GM13977 (cell line): ENCODE measurements around the gene NPM3.

Experiments
- DNase-seq: peaks from one replicate; pipeline ENCODE4 v3.0.0; 2012; ENCODE audit warnings: low spot score
- in situ Hi-C: fragments of 300-500 bp; cut with MboI; formaldehyde crosslinking; loops from one replicate; pipeline ENCODE4 v1.12.0; 2022; ENCODE audit warnings: low sequenced_read_pairs, low pct_unique_long_range_greater_than_20kb, mixed read lengths, inconsistent platforms; ENCODE audit not compliant: unreplicated experiment
- TF ChIP-seq, protein P1 (sequence below): IDR thresholded peaks from 2 replicates; pipeline ENCODE4 v1.5.1; 2012; ENCODE audit warnings: mild to moderate bottlenecking, control low read depth; ENCODE audit not compliant: insufficient read depth; ENCODE audit errors: extremely low read depth, missing control alignments

The NPM3 gene

DNA sequence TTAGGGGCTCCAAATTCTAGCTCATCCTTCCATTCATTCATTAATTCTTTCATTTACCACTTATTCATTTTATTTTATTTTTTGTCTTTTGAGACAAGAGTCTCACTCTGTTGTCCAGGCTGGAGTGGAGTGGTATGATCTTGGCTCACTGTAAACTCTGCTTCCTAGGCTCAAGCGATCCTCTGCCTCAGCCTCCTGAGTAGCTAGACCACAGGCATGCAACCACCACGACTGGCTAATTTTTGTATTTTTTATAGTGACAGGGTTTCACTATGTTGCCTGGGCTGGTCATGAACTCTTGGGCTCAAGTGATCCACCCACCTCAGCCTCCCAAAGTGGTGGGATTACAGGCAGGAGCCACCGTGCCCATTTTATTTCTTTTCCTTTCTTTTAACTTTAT, 39.0 kb downstream of the NPM3 start:
- TF ChIP-seq, protein P1, sequence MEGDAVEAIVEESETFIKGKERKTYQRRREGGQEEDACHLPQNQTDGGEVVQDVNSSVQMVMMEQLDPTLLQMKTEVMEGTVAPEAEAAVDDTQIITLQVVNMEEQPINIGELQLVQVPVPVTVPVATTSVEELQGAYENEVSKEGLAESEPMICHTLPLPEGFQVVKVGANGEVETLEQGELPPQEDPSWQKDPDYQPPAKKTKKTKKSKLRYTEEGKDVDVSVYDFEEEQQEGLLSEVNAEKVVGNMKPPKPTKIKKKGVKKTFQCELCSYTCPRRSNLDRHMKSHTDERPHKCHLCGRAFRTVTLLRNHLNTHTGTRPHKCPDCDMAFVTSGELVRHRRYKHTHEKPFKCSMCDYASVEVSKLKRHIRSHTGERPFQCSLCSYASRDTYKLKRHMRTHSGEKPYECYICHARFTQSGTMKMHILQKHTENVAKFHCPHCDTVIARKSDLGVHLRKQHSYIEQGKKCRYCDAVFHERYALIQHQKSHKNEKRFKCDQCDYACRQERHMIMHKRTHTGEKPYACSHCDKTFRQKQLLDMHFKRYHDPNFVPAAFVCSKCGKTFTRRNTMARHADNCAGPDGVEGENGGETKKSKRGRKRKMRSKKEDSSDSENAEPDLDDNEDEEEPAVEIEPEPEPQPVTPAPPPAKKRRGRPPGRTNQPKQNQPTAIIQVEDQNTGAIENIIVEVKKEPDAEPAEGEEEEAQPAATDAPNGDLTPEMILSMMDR = no peak
- in situ Hi-C loops = no loop called here
- no peak for DNase-seq

GRCh38 chr10:101741938-101742337, 41.3 kb downstream of the NPM3 start:
- in situ Hi-C loops = no loop called here
- no peak for DNase-seq
- TF ChIP-seq, protein P1 = no peak

DNA sequence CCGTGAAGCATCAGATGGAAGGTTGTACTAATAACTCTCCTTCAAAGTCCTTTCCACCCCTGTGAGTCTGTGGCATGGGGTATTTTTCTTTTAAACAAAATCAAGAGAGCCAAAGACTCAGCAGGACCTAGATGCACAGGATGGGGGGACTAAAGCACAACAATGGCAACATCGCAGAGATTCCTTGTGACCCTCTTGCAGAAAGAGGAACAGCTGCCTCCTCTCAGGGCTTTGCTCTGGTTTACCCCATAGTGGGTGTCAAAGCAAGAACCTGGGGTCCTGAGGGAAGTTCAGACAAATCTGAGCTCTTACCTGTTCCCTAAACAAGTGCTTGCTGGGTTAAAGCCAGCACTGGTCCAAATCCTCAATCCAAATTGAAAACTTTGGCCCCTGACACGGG, 46.6 kb downstream of the NPM3 start:
- in situ Hi-C loops = no loop called here
- TF ChIP-seq, protein P1 = no peak
- no peak for DNase-seq

- in situ Hi-C loops = no loop called here
- DNase-seq = no peak
- TF ChIP-seq, protein P1 = no peak
Observed at GRCh38 chr10:101732096-101732495, 51.1 kb downstream of the NPM3 start.
